Mesodermal cell (in vitro differentiated cells): ENCODE results near the gene AKR1A1.
"Not testable (repeated sequence)": the region's sequence is repeated elsewhere in the genome, so short reads cannot be mapped to it uniquely, and the experiment has no call there.

Experiments used
- H3K27ac ChIP-seq: 2 replicates; pipeline ENCODE4 v1.7.0; 2013; ENCODE audit warnings: mild to moderate bottlenecking, low read depth, low read length, moderate library complexity; ENCODE audit not compliant: severe bottlenecking
- H3K36me3 ChIP-seq: 2 replicates; pipeline ENCODE4 v1.7.1; 2013; ENCODE audit warnings: mild to moderate bottlenecking, low read length, moderate library complexity; ENCODE audit not compliant: control insufficient read depth, insufficient read depth
- H3K4me1 ChIP-seq: one replicate; pipeline ENCODE4 v1.7.1; 2013; ENCODE audit warnings: mild to moderate bottlenecking, low read length; ENCODE audit not compliant: insufficient read depth, control insufficient read depth, poor library complexity, severe bottlenecking
- H3K4me3 ChIP-seq: 2 replicates; pipeline ENCODE4 v1.7.0; 2013; ENCODE audit warnings: low read length, control low read depth, mild to moderate bottlenecking; ENCODE audit not compliant: insufficient read depth, poor library complexity, severe bottlenecking; ENCODE audit errors: extremely low read depth
- H3K9me3 ChIP-seq: 2 replicates; pipeline ENCODE4 v1.7.1; 2013; ENCODE audit warnings: mild to moderate bottlenecking, low read length, moderate library complexity; ENCODE audit not compliant: control insufficient read depth
- WGBS, 2 experiments: methylation state at CpG; one replicate each; pipeline ENCODE4 v1.1.5; 2013; ENCODE audit warnings: missing lambda C conversion rate in 2 of 2; ENCODE audit not compliant: insufficient coverage in 2 of 2; 5-methylcytosine and 5-hydroxymethylcytosine counted together

AKR1A1 gene

DNA sequence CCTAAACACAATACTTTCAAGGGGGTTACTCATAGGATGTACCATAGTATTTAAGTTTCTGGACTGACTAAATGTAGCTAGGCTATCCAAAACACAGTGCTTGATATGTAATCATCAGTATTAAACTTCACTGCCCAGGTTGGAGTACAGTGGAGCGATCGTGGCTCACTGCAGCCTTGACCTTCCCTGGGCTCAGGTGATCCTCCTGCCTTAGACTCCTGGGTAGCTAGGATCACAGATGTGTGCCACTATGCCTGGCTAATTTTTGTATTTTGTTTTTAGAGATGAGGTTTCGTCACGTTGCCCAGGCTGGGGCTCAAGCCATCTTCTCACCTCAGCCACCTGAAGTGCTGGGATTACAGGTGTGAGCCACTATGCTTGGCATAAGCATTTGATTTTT lies 43.8 kb downstream of the AKR1A1 start:
- H3K9me3 ChIP-seq: no peaks in the 10 kb centered on the region
- 88 to 89% methylated on average over 3 to 4 of the region's 4 CpGs for WGBS, 2 experiments
- peaks cover 81% of the 10 kb centered on the region for H3K36me3 ChIP-seq
- no peak overlapping the region for H3K4me3 ChIP-seq
- H3K4me1 ChIP-seq: no peaks in the 10 kb centered on the region
- H3K27ac ChIP-seq: no peak overlapping the region

DNA sequence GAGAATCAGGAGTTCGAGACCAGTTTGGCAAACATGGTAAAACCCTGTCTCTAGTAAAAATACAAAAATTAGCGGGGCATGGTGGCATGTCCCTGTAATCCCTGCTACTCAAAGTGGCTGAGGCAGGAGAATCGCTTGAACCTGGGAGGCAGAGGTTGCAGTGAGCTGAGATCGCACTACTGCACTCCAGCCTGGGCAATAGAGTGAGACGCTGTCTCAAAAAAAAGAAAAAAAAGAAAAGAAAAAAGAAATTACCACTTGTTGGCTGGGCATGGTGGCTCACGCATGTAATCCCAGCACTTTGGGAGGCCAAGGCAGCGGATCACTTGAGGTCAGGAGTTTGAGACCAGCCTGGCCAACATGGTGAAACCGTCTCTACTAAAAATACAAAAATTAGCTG lies 46.1 kb downstream of the AKR1A1 start:
- not testable (repeated sequence) for H3K4me3 ChIP-seq, H3K27ac ChIP-seq, H3K9me3 ChIP-seq, H3K4me1 ChIP-seq
- peaks cover 61% of the 10 kb centered on the region for H3K36me3 ChIP-seq
- 96 to 97% methylated on average over 8 of the region's 8 CpGs for WGBS, 2 experiments

- WGBS, 2 experiments: 100% methylated on average over 1 of the region's 2 CpGs; no CpG with 5 or more reads in 1 of the 2 experiments
- Histone ChIP-seq H3K27ac (no peak overlapping the region), H3K36me3 (peaks cover 59% of the 10 kb centered on the region), H3K4me1 (peaks cover 9% of the 10 kb centered on the region), H3K4me3 (no peak overlapping the region), H3K9me3 (no peaks in the 10 kb centered on the region)
Observed at GRCh38 chr1:45604239-45604638, 53.6 kb downstream of the AKR1A1 start.

DNA sequence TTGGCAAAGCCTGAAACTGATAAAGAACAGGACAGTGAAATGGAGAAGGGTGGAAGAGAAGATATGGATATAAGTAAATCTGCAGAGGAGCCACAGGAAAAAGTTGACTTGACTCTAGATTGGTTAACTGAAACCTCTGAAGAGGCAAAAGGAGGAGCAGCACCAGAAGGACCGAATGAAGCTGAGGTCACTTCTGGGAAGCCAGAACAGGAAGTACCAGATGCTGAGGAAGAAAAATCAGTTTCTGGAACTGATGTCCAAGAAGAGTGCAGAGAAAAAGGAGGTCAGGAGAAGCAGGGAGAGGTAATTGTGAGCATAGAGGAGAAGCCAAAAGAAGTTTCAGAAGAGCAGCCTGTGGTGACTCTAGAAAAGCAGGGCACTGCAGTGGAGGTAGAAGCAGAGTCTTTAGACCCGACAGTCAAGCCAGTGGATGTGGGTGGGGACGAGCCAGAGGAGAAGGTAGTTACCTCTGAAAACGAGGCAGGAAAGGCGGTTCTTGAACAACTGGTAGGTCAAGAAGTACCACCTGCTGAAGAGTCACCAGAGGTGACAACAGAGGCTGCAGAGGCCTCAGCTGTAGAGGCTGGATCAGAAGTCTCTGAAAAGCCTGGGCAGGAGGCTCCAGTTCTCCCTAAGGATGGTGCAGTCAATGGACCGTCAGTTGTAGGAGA lies 56.9 kb downstream of the AKR1A1 start:
- peaks cover 78% of the 10 kb centered on the region for H3K36me3 ChIP-seq
- 86 to 88% methylated on average over 5 of the region's 6 CpGs for WGBS, 2 experiments

DNA sequence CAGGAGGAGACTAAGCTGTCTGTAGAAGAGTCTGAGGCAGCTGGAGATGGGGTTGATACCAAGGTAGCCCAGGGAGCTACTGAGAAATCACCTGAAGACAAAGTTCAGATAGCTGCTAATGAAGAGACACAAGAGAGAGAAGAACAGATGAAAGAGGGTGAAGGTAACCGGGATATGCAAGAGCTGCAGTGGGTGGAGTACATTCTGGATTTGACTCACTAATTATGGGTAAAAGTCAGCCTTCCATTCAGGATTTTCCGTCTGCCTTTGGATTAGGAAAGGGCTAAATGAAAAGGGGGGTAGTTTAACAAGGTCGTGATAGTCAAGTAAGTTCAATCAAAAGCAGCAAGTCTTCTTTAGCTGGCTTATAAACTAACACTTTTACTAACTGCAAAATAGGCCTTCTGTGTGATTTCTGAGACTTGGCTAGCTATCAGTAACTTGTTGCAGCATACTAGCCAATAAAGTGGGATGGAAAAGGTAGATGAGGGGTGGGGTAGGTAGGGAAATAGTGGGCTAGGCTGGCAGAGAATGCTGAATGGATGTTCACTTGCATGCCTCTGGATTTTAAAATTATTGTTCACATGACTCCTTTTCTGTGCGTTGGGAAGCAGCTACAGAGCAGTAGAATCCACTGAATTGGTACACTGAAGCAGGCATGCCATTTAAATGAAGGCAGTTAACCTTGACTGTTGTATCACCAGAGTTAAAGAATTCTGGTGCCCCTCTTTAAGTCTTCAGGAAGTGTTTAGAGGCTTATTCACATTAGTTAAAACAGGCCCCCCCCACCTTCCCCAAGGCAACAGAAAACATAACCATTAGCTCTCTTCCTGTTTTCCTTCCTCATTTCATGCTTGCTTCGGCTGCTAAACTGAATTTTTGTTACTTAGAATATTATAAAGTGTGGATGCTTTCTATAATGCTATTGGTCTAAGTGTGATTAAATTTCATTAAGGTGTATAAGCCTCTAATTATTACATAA lies 57.8 kb downstream of the AKR1A1 start:
- Histone ChIP-seq H3K9me3 (no peaks in the 10 kb centered on the region), H3K4me3 (no peak overlapping the region), H3K4me1 (peaks cover 10% of the 10 kb centered on the region), H3K27ac (no peak overlapping the region), H3K36me3 (peaks cover 78% of the 10 kb centered on the region)
- WGBS, 2 experiments: 100% methylated on average over 2 to 3 of the region's 5 CpGs

More for the DNA sequence above, 56.9 kb downstream of the AKR1A1 start:
- Histone ChIP-seq H3K4me3 (no peak overlapping the region), H3K27ac (no peak overlapping the region), H3K4me1 (peaks cover 10% of the 10 kb centered on the region), H3K9me3 (no peaks in the 10 kb centered on the region)

GRCh38 chr1:45610589-45611226 lies 60.1 kb downstream of the AKR1A1 start:
- no peak overlapping the region for H3K27ac ChIP-seq
- no peaks in the 10 kb centered on the region for H3K9me3 ChIP-seq
- H3K36me3 ChIP-seq: peaks cover 92% of the 10 kb centered on the region
- 95% methylated on average over 8 of the region's 10 CpGs for WGBS, 2 experiments
- H3K4me3 ChIP-seq: no peak overlapping the region
- peaks cover 10% of the 10 kb centered on the region for H3K4me1 ChIP-seq

- Histone ChIP-seq H3K4me3 (no peak overlapping the region), H3K4me1 (peaks cover 10% of the 10 kb centered on the region), H3K36me3 (peaks cover 92% of the 10 kb centered on the region), H3K9me3 (no peaks in the 10 kb centered on the region), H3K27ac (peak overlapping the region; percentile 16)
- WGBS, 2 experiments: 93 to 94% methylated on average over 6 to 7 of the region's 8 CpGs
Observed at GRCh38 chr1:45612941-45613579, 62.4 kb downstream of the AKR1A1 start.

DNA sequence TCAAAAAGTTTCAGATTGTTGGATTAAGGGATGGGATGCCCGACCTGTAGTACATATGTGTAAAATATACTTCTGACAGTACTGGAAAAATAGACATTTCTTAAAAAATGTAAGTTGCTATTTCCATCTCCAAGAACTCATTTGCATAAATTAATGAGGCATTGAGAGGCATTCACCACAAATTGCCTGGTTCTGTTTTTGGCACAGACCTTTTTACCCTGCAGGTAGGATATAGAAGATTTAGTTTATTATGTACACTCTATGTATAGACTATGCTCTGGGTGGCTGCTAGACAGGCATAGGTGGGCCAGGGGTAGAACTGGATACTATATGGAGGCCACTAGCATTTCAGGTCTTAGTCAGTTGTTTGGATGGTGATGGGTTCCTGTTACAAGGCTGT lies 65.3 kb downstream of the AKR1A1 start:
- no CpG with 5 or more reads among the region's 1 CpG for WGBS, 2 experiments
- Histone ChIP-seq H3K4me3 (no peak overlapping the region), H3K9me3 (no peaks in the 10 kb centered on the region), H3K36me3 (peaks cover 84% of the 10 kb centered on the region), H3K27ac (no peak overlapping the region), H3K4me1 (no peaks in the 10 kb centered on the region)

- Histone ChIP-seq H3K9me3 (no peaks in the 10 kb centered on the region), H3K36me3 (peaks cover 74% of the 10 kb centered on the region), H3K4me1 (no peaks in the 10 kb centered on the region), H3K4me3 (no peak overlapping the region), H3K27ac (no peak overlapping the region)
- WGBS, 2 experiments: 98 to 100% methylated on average over 3 to 4 of the region's 4 CpGs
Observed at GRCh38 chr1:45617618-45618017, 67.0 kb downstream of the AKR1A1 start.

DNA sequence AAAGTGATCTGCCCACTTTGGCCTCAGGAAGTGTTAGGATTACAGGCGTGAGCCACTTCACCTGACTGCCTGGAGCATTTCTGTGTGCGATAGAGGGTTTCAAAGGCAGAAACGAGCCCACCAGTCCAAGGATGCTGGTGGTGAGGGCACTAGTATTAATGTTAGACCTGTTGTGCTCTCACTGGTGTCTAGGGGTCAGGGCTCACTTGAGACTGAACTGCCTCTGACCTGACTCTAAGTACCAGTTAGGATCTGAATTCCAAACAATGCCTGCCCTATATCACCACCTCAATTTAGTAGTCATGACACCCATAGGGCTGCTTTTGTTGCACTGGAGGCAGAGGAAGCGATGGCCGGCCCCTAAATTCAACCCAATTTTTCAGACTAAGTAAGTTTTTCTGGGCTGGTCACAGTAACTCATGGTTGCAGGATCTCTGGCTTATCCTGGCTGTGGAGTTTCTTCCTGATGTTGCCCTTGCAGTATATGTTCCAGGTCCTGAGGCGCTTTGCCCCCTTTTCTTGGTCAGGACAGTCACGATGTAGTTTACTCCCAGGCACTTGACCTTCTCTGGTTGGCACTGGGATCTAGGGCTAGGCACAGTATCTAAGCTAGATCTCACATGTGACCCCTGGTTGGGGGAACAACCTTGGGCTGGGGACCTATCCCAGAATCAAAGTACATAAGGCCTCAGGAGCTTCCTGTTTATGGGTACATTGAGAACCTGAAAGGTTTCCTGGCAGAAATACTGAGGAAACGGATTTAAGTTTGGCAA lies 68.7 kb downstream of the AKR1A1 start:
- no peak overlapping the region for H3K4me3 ChIP-seq
- H3K9me3 ChIP-seq: no peaks in the 10 kb centered on the region
- H3K36me3 ChIP-seq: peaks cover 71% of the 10 kb centered on the region
- H3K4me1 ChIP-seq: no peaks in the 10 kb centered on the region
- WGBS, 2 experiments: 78 to 81% methylated on average over 5 to 8 of the region's 8 CpGs
- no peak overlapping the region for H3K27ac ChIP-seq
